H1 (cell line): Measurements from ENCODE around the gene COX6A1. TPM values are rescaled to one million over a fixed set of nuclear protein-coding genes. Genes with fewer than 3 reads are reported as not detected.
A peak's percentile ranks its signal among the peaks of the same experiment; 100 is the strongest.

ENCODE experiments used
- CTCF ChIA-PET: fragments of 300-600 bp; sonication (Branson Sonifier 250); formaldehyde crosslinking; loops from one replicate; lab custom pipeline; 2021; ENCODE audit not compliant: partially characterized antibody; lab: Charles Lee
- POLR2A ChIA-PET: fragments of 300-600 bp; sonication (Branson Sonifier 250); formaldehyde crosslinking; loops from one replicate; lab custom pipeline; 2021; ENCODE audit warnings: inconsistent platforms; ENCODE audit not compliant: partially characterized antibody; lab: Charles Lee
- DNase-seq, 2 experiments: peaks; one replicate each; pipeline versions ENCODE4 v3.0.0 to v3.0.0-alpha.2; 2010 to 2022; ENCODE audit warnings: low spot score in 2 of 2, low read depth in 1 of 2, mixed read lengths in 1 of 2
- FAIRE-seq: peaks from 2 replicates; lab custom pipeline; 2011; peaks lifted over from hg19 to GRCh38; lab: Jason Lieb, UNC
- H2AFZ ChIP-seq: 2 replicates; pipeline ENCODE4 v1.8.1; 2012; ENCODE audit warnings: low read length, inconsistent platforms
- H2AK5ac ChIP-seq: 2 replicates; pipeline ENCODE4 v1.6.1; 2013; ENCODE audit warnings: low read depth, low read length
- H2BK120ac ChIP-seq: replicated peaks from 2 replicates; pipeline ENCODE3; 2013; ENCODE audit warnings: low read depth, low read length, inconsistent platforms
- H2BK12ac ChIP-seq: 2 replicates; pipeline ENCODE4 v1.6.1; 2013; ENCODE audit warnings: low read depth, low read length
- H2BK15ac ChIP-seq: 2 replicates; pipeline ENCODE4 v1.6.1; 2013; ENCODE audit warnings: low read length
- H2BK20ac ChIP-seq: 2 replicates; pipeline ENCODE4 v1.6.1; 2013; ENCODE audit warnings: low read length
- H2BK5ac ChIP-seq: 2 replicates; pipeline ENCODE4 v1.6.1; 2013; ENCODE audit warnings: low read depth, low read length
- H3K14ac ChIP-seq: 2 replicates; pipeline ENCODE4 v1.6.1; 2013; ENCODE audit warnings: inconsistent platforms; ENCODE audit not compliant: insufficient read length
- H3K18ac ChIP-seq: 2 replicates; pipeline ENCODE4 v1.6.1; 2013; ENCODE audit warnings: low read length; ENCODE audit errors: extremely low read depth
- H3K23ac ChIP-seq: 2 replicates; pipeline ENCODE4 v1.6.1; 2013; ENCODE audit warnings: inconsistent platforms; ENCODE audit not compliant: insufficient read length
- H3K23me2 ChIP-seq: 2 replicates; pipeline ENCODE4 v1.6.1; 2013; ENCODE audit warnings: low read depth, low read length
- H3K27ac ChIP-seq: 2 replicates; pipeline ENCODE4 v1.6.1; 2011; ENCODE audit warnings: low read depth, low read length, inconsistent platforms
- H3K27me3 ChIP-seq, 4 experiments: replicated peaks in 1 of 4; 1 replicate in 1 of 4; 2 replicates in 3 of 4; pipeline versions ENCODE4 v1.6.1 to v1.8.1; 2011 to 2013; ENCODE audit warnings: low read length in 3 of 4, mild to moderate bottlenecking in 3 of 4, inconsistent platforms in 2 of 4, mixed read lengths in 2 of 4, moderate library complexity in 1 of 4; ENCODE audit not compliant: control insufficient read depth in 3 of 4, insufficient read depth in 3 of 4; ENCODE audit errors: extremely low read depth in 1 of 4
- H3K36me3 ChIP-seq, 4 experiments: 2 replicates each; pipeline versions ENCODE4 v1.6.1 to v1.8.1; 2011 to 2013; ENCODE audit warnings: mild to moderate bottlenecking in 4 of 4, low read length in 3 of 4, moderate library complexity in 2 of 4, control low read depth in 1 of 4, inconsistent platforms in 1 of 4; ENCODE audit not compliant: insufficient read depth in 4 of 4, control insufficient read depth in 2 of 4
- H3K4ac ChIP-seq: replicated peaks from 2 replicates; pipeline ENCODE3; 2013; ENCODE audit warnings: low read length, low read depth, mixed read lengths, inconsistent platforms; ENCODE audit not compliant: insufficient read length
- H3K4me1 ChIP-seq, 4 experiments: replicated peaks in 1 of 4; 1 replicate in 1 of 4; 2 replicates in 3 of 4; pipeline versions ENCODE4 v1.6.1 to v1.8.1; 2011 to 2013; ENCODE audit warnings: low read length in 3 of 4, inconsistent platforms in 2 of 4, mixed read lengths in 1 of 4; ENCODE audit not compliant: insufficient read depth in 4 of 4, control insufficient read depth in 3 of 4
- H3K4me2 ChIP-seq, 2 experiments: 2 replicates each; pipeline versions ENCODE4 v1.6.1 to v1.8.1; 2011 to 2013; ENCODE audit warnings: low read depth in 2 of 2, low read length in 2 of 2, control low read depth in 1 of 2, inconsistent platforms in 1 of 2, mild to moderate bottlenecking in 1 of 2; ENCODE audit not compliant: insufficient read depth in 1 of 2
- H3K4me3 ChIP-seq, 4 experiments: fragments of 200-600, 300-600 bp in 1 of 4; sonication (generic), shearing (Covaris generic), sonication (Bioruptor Twin) in 1 of 4; 2 replicates each; pipeline versions ENCODE4 v1.5.1 to v1.8.1; 2011 to 2016; ENCODE audit warnings: low read length in 4 of 4, low read depth in 3 of 4, control low read depth in 2 of 4, inconsistent platforms in 2 of 4, mild to moderate bottlenecking in 2 of 4, mixed read lengths in 1 of 4, moderate library complexity in 1 of 4; ENCODE audit not compliant: insufficient read depth in 2 of 4; ENCODE audit errors: extremely low read depth in 1 of 4
- H3K56ac ChIP-seq: replicated peaks from 2 replicates; pipeline ENCODE3; 2013; ENCODE audit warnings: low read depth, mild to moderate bottlenecking, mixed read lengths, low read length, inconsistent platforms; ENCODE audit not compliant: insufficient read length
- H3K79me1 ChIP-seq: 2 replicates; pipeline ENCODE4 v1.6.1; 2013; ENCODE audit warnings: low read depth, low read length, control low read depth
- H3K79me2 ChIP-seq, 2 experiments: 2 replicates each; pipeline versions ENCODE4 v1.6.1 to v1.8.1; 2012 to 2013; ENCODE audit warnings: low read length in 2 of 2, mild to moderate bottlenecking in 2 of 2, inconsistent platforms in 1 of 2; ENCODE audit not compliant: insufficient read depth in 2 of 2, control insufficient read depth in 1 of 2
- H3K9ac ChIP-seq, 4 experiments: replicated peaks in 1 of 4; 1 replicate in 1 of 4; 2 replicates in 3 of 4; pipeline versions ENCODE4 v1.6.1 to v1.8.1; 2011 to 2013; ENCODE audit warnings: low read depth in 3 of 4, low read length in 3 of 4, control low read depth in 2 of 4, mild to moderate bottlenecking in 2 of 4, moderate library complexity in 2 of 4, inconsistent platforms in 1 of 4; ENCODE audit errors: extremely low read depth in 1 of 4
- H3K9me3 ChIP-seq, 2 experiments: 2 replicates each; pipeline versions ENCODE4 v1.6.1 to v1.8.1; 2012 to 2013; ENCODE audit warnings: mild to moderate bottlenecking in 2 of 2, moderate library complexity in 2 of 2, control low read depth in 1 of 2, inconsistent platforms in 1 of 2, low read depth in 1 of 2, low read length in 1 of 2, mixed read lengths in 1 of 2; ENCODE audit not compliant: insufficient read depth in 2 of 2
- H4K20me1 ChIP-seq, 2 experiments: replicated peaks in 1 of 2; 2 replicates each; pipeline versions ENCODE3 to v1.8.1; 2011 to 2013; ENCODE audit warnings: inconsistent platforms in 2 of 2, low read length in 2 of 2, mild to moderate bottlenecking in 1 of 2; ENCODE audit not compliant: insufficient read depth in 2 of 2, control insufficient read depth in 1 of 2
- H4K5ac ChIP-seq: 2 replicates; pipeline ENCODE4 v1.6.1; 2013; ENCODE audit warnings: low read length, low read depth, mixed read lengths, inconsistent platforms; ENCODE audit not compliant: insufficient read length
- H4K8ac ChIP-seq: 2 replicates; pipeline ENCODE4 v1.8.0; 2013; ENCODE audit warnings: mild to moderate bottlenecking, moderate library complexity, low read length, inconsistent platforms; ENCODE audit not compliant: insufficient read depth; ENCODE audit errors: extremely low read depth
- H4K91ac ChIP-seq: replicated peaks from 2 replicates; pipeline ENCODE3; 2013; ENCODE audit warnings: low read length, mixed read lengths, inconsistent platforms; ENCODE audit not compliant: insufficient read length
- KDM4A ChIP-seq: IDR thresholded peaks from one replicate; pipeline ENCODE4 v1.7.1; 2012; ENCODE audit warnings: low read depth, mild to moderate bottlenecking, moderate library complexity, low read length, inconsistent platforms; ENCODE audit not compliant: severe bottlenecking
- KDM5A ChIP-seq: fragments of 200-600 bp; IDR thresholded peaks from 2 replicates; pipeline ENCODE4 v1.7.1; 2012; ENCODE audit warnings: mild to moderate bottlenecking, low read length, inconsistent platforms, mixed read lengths
- RNF2 ChIP-seq: fragments of 200-900, 300-1000 bp; sonication (generic); IDR thresholded peaks from 2 replicates; pipeline ENCODE4 v1.7.1; 2016; ENCODE audit warnings: borderline replicate concordance, low read depth, mild to moderate bottlenecking, antibody characterized with exemption, low read length; ENCODE audit not compliant: poor library complexity, severe bottlenecking; ENCODE audit errors: missing control alignments
- WGBS, 2 experiments: shearing (Covaris generic) in 1 of 2; methylation state at CpG; one replicate each; pipeline versions ENCODE4 v1.1.6 to v1.1.7; 2013 to 2015; ENCODE audit warnings: low lambda C conversion rate in 2 of 2, mixed read lengths in 2 of 2, inconsistent platforms in 1 of 2, low coverage in 1 of 2, missing lambda C conversion rate in 1 of 2; ENCODE audit not compliant: insufficient replicate concordance in 2 of 2, insufficient coverage in 1 of 2, insufficient read length in 1 of 2; ENCODE audit errors: extremely low coverage in 1 of 2, missing lambda C conversion rate in 1 of 2; 5-methylcytosine and 5-hydroxymethylcytosine counted together
- polyA plus RNA-seq, 7 experiments: library from polyadenylated mRNA; depleted of rRNA in 3 of 7; stranded (reverse) in 5 of 7; unstranded in 2 of 7; fragments of >200 nt in 5 of 7; fragments of 200-250 nt in 2 of 7; gene quantifications; 1 replicate in 5 of 7; 2 replicates in 1 of 7; 4 replicates in 1 of 7; pipeline versions ENCODE4 v1.2.1 to v1.2.3, GENCODE V29; 2011 to 2013; ENCODE audit warnings: missing spikeins in 2 of 7, mixed read lengths in 2 of 7
- total RNA-seq: library from RNA; stranded (reverse); fragmentation: NEBNext Ultra II Directional; extraction: Animal tissue kit (Norgen Biotek cat#: 25700); gene quantifications from 2 replicates; pipeline ENCODE4 v1.2.1, GENCODE V29; 2021

COX6A1 gene
- total and polyA plus RNA-seq, 2 of the 8 experiments (the other 6 are each of a cell fraction or from before 2014, with no cell fraction given) = 437 to 2,792 TPM

GRCh38 chr12:120406069-120406468 lies 31.8 kb upstream of the COX6A1 start:
- Histone ChIP-seq H3K27ac (no peak overlapping the region; the same call in 1 of the 2 replicates), H4K8ac (no peak overlapping the region), H3K27me3 (no peaks in the 10 kb centered on the region), H3K79me2 (no peaks in the 10 kb centered on the region), H4K5ac (no peak overlapping the region), H3K9me3 (no peaks in the 10 kb centered on the region), H2AFZ (no peak overlapping the region), H2BK15ac (no peak overlapping the region), H3K9ac (peak overlapping the region in 1 of 4 experiments; percentile 37; a peak in 1 of 7 replicates), H3K4me1 (peaks cover 1 to 7% (median 6%) of the 10 kb centered on the region in 4 experiments), H2AK5ac (no peak overlapping the region), H2BK20ac (no peak overlapping the region), H3K36me3 (no peaks in the 10 kb centered on the region), H2BK12ac (no peak overlapping the region), H3K79me1 (no peaks in the 10 kb centered on the region), H3K56ac (no peak overlapping the region), H3K18ac (no peak overlapping the region), H4K91ac (no peak overlapping the region), H3K23me2 (no peaks in the 10 kb centered on the region), H3K4ac (no peak overlapping the region), H3K14ac (no peak overlapping the region), H3K23ac (no peak overlapping the region), H4K20me1 (no peaks in the 10 kb centered on the region)
- no peak for DNase-seq
- CTCF ChIA-PET = interaction anchor here (1.4 to 2.5 kb wide), 3 partner anchors 20 to 39 kb away, joined by 3 to 8 read pairs (median 4); no protein-coding TSS in a partner anchor
- POLR2A ChIA-PET = no interaction called here
- TF ChIP-seq KDM5A = no peak
- TF ChIP-seq KDM4A = no peak
- no peak for TF ChIP-seq RNF2
- TF ChIP-seq, all 59 proteins: peak for 0
- 81% methylated on average over 3 of the region's 3 CpGs; no CpG with 5 or more reads in 1 of the 2 experiments for WGBS, 2 experiments
- no peak for FAIRE-seq
- H3K4me3 ChIP-seq = no peak overlapping the region
- H2BK120ac ChIP-seq = no peak overlapping the region
- H2BK5ac ChIP-seq = no peak overlapping the region
- H3K4me2 ChIP-seq = no peak overlapping the region
